ENCODE measurements around the gene THSD4.

THSD4 gene

GRCh38 chr15:71469413-71469812 is 354.1 kb downstream of the THSD4 start:
- TF ChIP-seq CTCF (IDR thresholded peaks at IDR 0.05; ENCODE audit: control insufficient read depth, extremely low read depth, insufficient read depth), result no peak
- no peak for DNase-seq (ENCODE audit: low read depth)
- no peak overlapping the region for H3K4me3 ChIP-seq (ENCODE audit: low read depth, low read length)

- TF ChIP-seq CTCF (IDR thresholded peaks at IDR 0.05; ENCODE audit: control insufficient read depth, extremely low read depth, insufficient read depth), result no peak
- no peak for DNase-seq (ENCODE audit: low read depth)
Measured at GRCh38 chr15:71471347-71471746, 356.1 kb downstream of the THSD4 start.

GRCh38 chr15:71472566-71472965 is 357.3 kb downstream of the THSD4 start:
- no peak for DNase-seq (ENCODE audit: low read depth)
- no peak for TF ChIP-seq CTCF (IDR thresholded peaks at IDR 0.05; ENCODE audit: control insufficient read depth, extremely low read depth, insufficient read depth)
- H3K4me3 ChIP-seq (ENCODE audit: low read depth, low read length), result no peak overlapping the region

More at GRCh38 chr15:71471347-71471746, 356.1 kb downstream of the THSD4 start:
- H3K4me3 ChIP-seq (ENCODE audit: low read depth, low read length), result no peak overlapping the region

GRCh38 chr15:71473751-71474150 is 358.5 kb downstream of the THSD4 start:
- no peak overlapping the region for H3K4me3 ChIP-seq (ENCODE audit: low read depth, low read length)
- TF ChIP-seq CTCF (IDR thresholded peaks at IDR 0.05; ENCODE audit: control insufficient read depth, extremely low read depth, insufficient read depth), result no peak
- DNase-seq (ENCODE audit: low read depth), result no peak

GRCh38 chr15:71476823-71477222 is 361.6 kb downstream of the THSD4 start:
- H3K4me3 ChIP-seq (ENCODE audit: low read depth, low read length), result no peak overlapping the region
- TF ChIP-seq CTCF (IDR thresholded peaks at IDR 0.05; ENCODE audit: control insufficient read depth, extremely low read depth, insufficient read depth), result no peak
- no peak for DNase-seq (ENCODE audit: low read depth)

GRCh38 chr15:71480556-71480955 is 365.3 kb downstream of the THSD4 start:
- DNase-seq (ENCODE audit: low read depth), result no peak
- H3K4me3 ChIP-seq (ENCODE audit: low read depth, low read length), result no peak overlapping the region
- TF ChIP-seq CTCF (IDR thresholded peaks at IDR 0.05; ENCODE audit: control insufficient read depth, extremely low read depth, insufficient read depth), result no peak

- DNase-seq (ENCODE audit: low read depth), result no peak
- TF ChIP-seq CTCF (IDR thresholded peaks at IDR 0.05; ENCODE audit: control insufficient read depth, extremely low read depth, insufficient read depth), result no peak
- no peak overlapping the region for H3K4me3 ChIP-seq (ENCODE audit: low read depth, low read length)
Measured at GRCh38 chr15:71484080-71484479, 368.8 kb downstream of the THSD4 start.
